CD1c-positive myeloid dendritic cell (primary cell): ENCODE data around the gene UGT2B17.
"Not testable (repeated sequence)": the region's sequence is repeated elsewhere in the genome, so short reads cannot be mapped to it uniquely, and the experiment has no call there.

Source experiments
- DNase-seq: peaks from one replicate; pipeline ENCODE4 v3.0.0-alpha.2; 2016; ENCODE audit errors: extremely low spot score

UGT2B17 gene

GRCh38 chr4:68569036-68569435, 7.1 kb downstream of the UGT2B17 start:
- not testable (repeated sequence) for DNase-seq

GRCh38 chr4:68568535-68568934, 7.6 kb downstream of the UGT2B17 start:
- DNase-seq = not testable (repeated sequence)

- not testable (repeated sequence) for DNase-seq
These were observed 9.8 kb downstream of the UGT2B17 start for GRCh38 chr4:68566364-68566763.

GRCh38 chr4:68565082-68565481, 11.0 kb downstream of the UGT2B17 start:
- not testable (repeated sequence) for DNase-seq

DNA sequence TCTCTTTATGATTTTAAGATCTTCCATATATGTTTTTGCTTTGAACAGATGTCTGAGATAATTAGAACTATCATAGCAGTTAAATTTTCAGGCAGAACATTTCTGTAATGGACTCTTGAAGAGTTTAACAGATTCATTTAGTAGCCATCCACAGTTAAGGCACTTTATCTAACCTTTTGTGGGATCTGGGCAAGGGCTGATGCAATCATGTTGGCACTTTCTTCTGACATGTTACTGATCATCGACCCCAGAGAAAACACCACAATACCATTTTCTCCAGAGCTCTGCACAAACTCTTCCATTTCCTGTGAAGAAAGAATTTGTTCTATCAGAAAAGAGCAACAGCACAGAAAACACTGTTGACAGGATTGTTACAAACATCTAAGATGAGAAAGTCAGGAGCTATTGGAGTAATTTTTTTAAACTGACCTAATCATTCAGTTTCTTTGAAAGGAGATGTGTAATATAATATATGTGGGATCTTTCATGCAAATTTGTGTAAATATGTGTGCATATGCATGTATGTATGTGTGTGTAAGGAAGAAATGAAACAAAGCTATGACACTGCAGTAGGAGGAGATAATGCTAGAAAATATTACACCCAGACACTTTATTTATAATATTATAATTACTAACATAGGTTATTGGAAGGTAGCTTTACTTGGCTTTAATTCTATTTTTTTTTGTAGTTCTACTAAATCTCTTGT, 15.6 kb downstream of the UGT2B17 start:
- DNase-seq = not testable (repeated sequence)

GRCh38 chr4:68553830-68554229, 22.3 kb downstream of the UGT2B17 start:
- not testable (repeated sequence) for DNase-seq

DNA sequence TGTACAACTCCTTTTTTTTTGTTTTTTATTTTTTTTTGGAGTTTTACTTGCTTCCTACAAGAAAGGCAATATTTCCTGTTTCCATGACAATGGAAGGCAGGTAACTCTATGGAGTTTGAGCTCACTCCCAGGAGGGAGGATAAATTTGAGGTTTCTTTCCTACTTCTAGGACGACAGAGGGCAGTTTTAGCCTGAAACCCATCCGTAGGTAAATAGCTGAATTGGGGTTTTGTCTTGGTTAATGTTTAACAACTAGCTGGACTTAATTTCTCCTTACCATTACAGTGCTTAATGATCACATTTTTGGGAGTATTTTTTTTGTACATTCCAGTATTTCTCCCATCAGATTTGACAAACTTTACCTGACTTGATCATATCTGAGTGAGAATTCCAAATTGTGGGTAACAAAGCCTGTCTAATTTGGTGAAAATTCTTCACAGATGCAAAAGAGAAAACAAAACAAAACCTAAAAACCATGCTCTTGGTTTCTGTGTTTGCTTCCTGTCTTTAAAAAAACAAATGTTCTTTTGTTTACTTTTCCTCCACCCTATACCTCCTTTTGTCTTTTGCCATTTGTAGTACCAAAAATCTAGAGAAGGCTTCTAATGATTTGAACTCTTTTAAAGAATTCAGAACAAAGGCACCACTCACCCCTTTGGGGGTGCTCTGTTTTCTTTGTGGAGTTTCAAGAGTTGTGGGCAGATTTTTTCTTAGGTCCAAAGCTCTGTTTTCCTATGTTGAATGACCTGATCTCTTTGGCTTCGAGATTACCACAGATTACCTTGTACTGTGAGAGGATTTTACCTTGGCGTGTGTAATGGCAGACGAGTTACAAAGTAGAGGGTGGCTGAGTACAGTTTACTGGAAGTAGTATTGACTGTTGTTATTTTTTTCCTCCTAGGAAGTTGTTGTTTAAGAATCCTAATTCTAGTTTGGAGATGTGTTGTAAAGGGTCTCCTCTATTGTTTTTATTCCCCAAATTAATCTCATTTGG, 23.0 kb downstream of the UGT2B17 start:
- not testable (repeated sequence) for DNase-seq

DNA sequence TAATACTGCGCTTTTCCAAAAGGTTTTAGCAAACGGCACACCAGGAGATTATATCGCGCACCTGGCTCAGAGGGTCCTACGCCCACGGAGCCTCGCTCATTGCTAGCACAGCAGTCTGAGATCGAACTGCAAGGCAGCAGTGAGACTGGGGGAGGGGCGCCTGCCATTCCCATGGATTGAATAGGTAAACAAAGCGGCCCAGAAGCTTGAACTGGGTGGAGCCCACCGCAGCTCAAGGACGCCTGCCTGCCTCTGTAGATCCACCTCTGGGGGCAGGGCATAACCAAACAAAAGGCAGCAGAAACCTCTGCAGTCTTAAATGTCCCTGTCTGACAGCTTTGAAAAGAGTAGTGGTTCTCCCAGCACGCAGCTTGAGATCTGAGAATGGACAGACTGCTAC, 33.4 kb downstream of the UGT2B17 start:
- DNase-seq = not testable (repeated sequence)

GRCh38 chr4:68536375-68536774, 39.7 kb downstream of the UGT2B17 start:
- DNase-seq = no peak

- no peak for DNase-seq
These were observed 40.1 kb downstream of the UGT2B17 start for GRCh38 chr4:68535974-68536373.

GRCh38 chr4:68522232-68522631, 53.9 kb downstream of the UGT2B17 start:
- not testable (repeated sequence) for DNase-seq

DNA sequence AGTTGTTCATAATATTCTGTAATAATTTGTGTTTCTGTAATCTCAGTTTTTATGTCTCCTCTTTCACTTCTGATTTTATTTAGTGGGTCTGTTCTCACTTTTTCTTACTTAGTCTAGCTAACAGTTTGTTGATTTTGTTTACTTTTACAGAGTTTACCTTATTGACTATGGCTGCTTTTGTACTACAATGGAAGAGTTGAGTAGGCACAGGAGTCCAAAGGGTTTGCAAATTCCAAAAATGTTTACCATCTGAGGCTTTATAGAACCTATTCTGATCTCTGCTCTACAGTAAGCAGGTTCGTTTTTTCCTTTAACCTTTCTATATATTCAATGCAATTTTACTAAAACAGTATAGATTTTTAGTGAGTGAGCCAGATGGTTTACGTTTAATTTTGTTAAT, 55.1 kb downstream of the UGT2B17 start:
- no peak for DNase-seq

DNA sequence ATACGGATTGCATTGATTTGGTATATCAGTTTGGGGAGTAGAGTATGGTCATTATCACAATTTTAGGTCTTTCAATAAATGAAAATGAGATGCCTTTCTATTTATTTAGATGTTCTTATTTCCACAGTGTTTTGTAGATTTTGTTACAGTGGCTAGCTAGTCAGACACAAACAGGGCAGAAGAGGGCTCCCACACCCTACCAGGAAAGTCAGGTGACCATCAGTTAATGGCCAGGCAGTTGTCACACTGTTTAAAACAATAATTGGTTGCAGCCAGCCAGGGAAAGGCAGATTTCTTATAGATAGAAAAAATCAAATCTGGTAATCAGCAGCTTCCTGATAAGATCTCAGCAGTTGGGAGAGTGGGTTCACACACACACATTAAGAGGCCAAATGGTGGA, 57.2 kb downstream of the UGT2B17 start:
- no peak for DNase-seq

- not testable (repeated sequence) for DNase-seq
These were observed 70.7 kb downstream of the UGT2B17 start for GRCh38 chr4:68505452-68505851.

- DNase-seq = not testable (repeated sequence)
These were observed 71.3 kb downstream of the UGT2B17 start for GRCh38 chr4:68504836-68505235.

DNA sequence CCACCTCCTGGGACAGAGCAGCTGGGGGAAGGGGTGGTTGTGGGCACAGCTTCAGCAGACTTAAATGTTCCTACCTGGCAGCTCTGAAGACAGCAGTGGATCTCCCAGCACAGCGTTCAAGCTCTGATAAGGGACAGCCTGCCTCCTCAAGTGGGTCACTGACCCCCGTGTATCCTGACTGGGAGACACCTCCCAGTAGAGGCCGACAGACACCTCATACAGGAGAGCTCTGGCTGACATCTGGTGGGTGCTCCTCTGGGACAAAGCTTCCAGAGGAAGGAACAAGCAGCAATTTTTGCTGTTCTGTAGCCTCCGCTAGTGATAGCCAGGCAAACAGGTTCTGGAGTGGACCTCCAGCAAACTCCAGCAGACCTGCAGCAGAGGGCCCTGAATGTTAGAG, 72.7 kb downstream of the UGT2B17 start:
- not testable (repeated sequence) for DNase-seq

GRCh38 chr4:68499021-68499420, 77.1 kb downstream of the UGT2B17 start:
- no peak for DNase-seq

GRCh38 chr4:68498413-68499007, 77.6 kb downstream of the UGT2B17 start:
- peak; percentile 57 for DNase-seq

- peak; percentile 6 for DNase-seq
These were observed 81.4 kb downstream of the UGT2B17 start for GRCh38 chr4:68494688-68495087.

GRCh38 chr4:68490826-68491457, 85.2 kb downstream of the UGT2B17 start:
- no peak for DNase-seq

DNA sequence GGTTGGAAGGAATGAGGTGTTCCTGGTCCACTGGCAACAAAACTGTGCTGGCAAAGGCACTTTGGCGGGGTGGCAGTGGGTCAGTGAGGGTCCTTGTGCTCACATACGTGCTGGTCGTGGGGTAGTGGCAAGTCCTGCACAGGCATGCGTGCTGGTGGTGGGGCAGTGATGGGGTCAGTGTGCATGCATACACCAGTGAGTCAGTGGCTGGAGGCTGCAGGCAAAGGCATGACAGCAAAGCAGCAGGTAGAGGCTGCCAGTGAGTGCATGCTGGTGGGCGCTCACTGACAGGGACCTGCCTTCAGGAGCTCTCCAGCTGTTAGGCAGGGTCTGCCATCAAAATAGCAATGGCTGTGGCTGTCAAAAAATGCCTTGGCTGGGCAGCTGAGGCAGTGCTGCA, 86.8 kb downstream of the UGT2B17 start:
- DNase-seq = no peak
